Astrocyte (in vitro differentiated cells and primary cell): ENCODE data around the gene RBCK1.

Experiments used
- CTCF ChIP-seq: IDR thresholded peaks from 2 replicates; pipeline ENCODE4 v1.5.1; 2011; ENCODE audit warnings: low read depth, mild to moderate bottlenecking, inconsistent platforms, low read length, moderate library complexity; ENCODE audit not compliant: insufficient read depth
- EZH2 ChIP-seq: IDR thresholded peaks from 2 replicates; pipeline ENCODE4 v1.6.1; 2012; ENCODE audit warnings: mild to moderate bottlenecking, low read length, inconsistent platforms; ENCODE audit not compliant: insufficient read depth

- TF ChIP-seq CTCF = no peak
- no peak for TF ChIP-seq EZH2
These were observed 8.0 kb upstream of the RBCK1 start for GRCh38 chr20:400128-400453.
